NCI-H69 (cell line): ENCODE results near the gene PCDH8.
"Not testable (repeated sequence)": the region's sequence is repeated elsewhere in the genome, so short reads cannot be mapped to it uniquely, and the experiment has no call there.

ENCODE experiments used
- DNase-seq: peaks from one replicate; lab custom pipeline; 2025; lab: John Stamatoyannopoulos, UW

The PCDH8 gene

DNA sequence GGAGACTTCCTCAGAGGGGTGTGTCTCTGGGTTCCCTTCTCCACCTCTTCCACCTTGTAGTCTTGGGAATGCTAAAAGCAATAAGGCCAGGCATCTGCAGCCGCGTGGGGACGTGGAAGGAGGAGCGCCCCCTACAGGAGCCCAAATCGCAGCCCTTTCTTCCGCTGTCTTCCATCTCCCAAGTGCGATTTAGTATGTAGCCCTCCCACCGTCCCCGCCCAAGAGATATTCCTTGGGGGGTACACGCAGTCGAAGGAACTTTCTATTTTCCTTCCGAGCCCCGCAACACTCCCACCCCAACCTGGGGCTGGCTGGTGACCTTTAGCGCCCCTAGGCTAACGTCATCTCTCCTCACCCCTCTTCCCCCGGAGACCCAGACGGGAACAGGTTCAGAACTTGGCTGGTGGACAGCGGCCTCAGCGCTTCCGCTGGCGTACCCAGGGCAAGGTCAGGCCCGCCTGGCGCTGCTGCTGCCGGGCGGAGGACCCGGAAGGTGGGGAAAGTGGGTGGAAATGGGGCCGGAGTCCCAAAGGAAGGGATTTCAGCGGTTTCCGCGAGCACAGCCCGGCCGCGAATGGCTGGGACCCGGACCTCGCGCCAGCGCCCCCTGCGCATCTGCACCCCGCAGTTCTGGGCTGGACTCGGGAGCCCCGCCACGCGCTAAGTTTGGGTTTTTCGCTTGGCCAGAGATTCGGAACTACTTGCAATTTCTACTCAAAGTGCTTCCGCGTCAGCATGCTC, 2.1 kb upstream of the PCDH8 start:
- peak; percentile 93 for DNase-seq

DNA sequence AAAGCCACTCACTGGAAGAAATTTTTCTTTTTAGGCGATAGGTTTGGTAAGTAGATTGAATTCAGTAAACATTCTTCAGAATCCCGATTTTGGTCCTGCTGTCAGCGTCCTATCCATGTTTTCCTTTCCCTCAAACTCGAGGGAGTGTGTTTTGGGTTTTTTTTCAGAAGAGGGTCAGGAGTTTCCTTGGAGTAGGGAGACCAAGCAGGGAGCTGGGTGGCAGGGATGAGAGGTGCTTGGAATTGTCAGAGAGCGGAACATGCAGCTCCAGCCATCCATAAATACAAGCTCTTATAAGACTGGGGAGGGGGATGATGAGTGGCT, 1.6 kb upstream of the PCDH8 start:
- DNase-seq = peak; percentile 93

DNA sequence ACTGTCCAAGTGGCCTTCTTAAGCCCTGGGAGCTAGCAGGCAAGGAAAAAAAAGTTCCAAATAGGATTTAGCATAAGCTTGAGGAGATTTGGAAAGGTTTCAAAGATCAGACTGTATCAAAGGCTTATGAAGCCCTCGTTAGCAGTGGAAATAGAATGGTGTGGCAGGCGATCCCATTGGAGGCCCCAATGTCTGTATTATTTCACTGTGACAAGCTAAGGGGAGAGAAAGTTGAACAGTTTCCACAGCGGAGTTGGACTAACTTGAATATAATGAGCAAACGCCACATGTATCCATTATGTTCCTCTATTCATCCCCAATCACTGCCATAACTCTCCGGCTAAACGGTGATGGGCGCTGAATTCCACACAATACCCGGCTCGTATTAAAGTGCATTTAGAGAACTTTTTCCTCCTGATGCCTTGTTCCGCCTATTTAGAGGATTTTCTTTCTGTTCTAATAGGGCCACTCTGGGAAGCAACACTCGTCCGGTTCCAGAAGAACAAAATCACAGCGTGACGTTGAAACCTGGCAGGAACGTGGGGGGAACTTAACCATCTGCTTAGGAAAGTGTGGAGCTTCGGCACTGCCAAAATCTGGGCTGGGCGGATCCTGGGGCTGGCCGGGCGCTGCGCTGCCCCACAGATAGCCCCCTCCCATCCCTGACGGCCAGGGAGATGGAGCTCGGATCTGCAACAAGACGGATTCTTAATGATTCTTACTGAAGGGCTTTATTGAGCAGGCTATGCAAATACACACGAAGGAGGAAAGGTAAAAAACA, 1.0 kb upstream of the PCDH8 start:
- DNase-seq = peak; percentile 93

DNA sequence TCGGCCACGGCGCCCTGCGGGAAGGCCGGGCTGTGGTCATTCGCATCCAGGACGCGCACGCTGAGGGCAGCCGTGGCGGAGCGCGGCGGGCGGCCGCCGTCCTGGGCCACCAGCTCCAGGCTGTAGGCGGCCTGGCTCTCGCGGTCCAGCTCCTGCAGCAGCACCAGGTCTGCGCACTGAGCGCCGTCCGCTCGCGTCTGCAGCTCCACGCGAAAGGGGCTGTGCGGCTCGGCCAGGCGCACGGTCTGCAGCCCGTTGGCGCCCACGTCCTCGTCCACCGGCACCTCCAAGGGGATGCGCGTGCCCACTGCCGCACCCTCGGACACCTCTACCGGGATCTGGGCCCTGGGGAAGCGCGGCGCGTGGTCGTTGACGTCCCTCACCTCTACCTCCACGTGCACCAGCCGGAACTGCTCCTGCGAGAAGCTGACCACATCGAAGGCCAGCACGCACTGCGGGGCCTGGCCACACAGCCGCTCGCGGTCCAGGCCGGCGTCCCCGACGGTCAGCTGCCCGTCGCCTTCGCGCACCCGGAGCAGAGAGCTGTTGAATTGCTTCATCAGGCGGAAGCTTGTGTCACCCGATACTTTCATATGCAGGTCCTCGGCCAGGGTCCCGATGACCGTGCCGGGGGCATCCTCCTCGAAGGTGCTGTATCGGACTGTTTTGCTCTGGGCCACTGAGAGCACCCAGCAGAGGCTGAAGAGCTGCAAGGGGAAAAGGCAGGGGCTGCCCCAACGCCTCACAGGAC, 583 bp downstream of the PCDH8 start:
- DNase-seq = no peak

DNA sequence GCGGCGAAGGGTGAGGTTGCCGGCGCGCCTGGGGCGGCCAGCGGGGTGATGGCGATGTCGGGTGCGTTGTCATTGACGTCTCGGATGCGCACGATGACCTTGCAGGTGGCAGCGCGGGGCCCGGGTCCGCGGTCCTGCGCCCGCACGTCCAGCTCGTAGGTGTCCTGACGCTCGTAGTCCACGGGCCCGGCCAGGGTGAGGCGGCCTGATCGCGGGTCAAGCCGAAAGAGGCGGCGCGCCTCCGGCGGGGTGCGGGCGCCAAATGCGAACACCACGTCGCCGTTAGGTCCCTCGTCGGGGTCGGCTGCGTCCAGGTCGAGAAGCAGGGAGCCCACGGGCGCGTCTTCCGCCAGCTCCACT, 1.1 kb downstream of the PCDH8 start:
- DNase-seq = no peak

DNA sequence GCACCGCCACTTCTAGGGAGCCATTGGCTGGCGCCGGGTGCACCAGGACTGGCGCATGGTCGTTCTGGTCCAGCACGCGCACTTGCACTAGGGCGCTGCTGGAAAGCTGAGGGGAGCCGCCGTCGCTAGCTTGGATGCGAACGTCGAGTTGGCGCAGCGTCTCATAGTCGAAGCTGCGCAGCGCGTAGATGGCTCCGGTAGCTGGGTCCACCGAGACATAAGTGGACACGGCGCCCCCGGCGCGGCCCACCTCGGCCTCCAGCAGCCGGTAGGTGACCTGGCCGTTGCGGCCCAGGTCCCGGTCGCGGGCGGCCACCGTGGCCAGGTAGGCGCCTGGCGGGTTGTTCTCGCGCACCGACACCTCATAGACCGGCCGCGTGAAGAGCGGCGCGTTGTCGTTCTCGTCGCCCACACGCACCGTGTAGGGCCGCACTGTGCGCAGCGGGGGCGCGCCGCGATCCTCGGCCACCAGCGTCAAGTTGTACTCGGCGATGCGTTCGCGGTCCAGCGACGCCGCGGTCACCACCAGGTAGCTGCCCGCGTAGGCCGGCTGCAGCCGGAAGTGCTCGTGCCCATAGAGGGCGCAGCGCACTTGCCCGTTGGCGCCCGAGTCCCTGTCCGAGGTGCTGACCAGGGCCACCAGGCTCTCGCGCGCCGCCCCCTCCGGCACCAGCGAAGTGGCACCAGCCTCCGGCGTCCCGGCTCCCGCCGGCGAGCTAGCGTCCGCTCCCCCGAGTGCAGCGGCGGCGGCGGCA, 1.7 kb downstream of the PCDH8 start:
- DNase-seq = no peak

DNA sequence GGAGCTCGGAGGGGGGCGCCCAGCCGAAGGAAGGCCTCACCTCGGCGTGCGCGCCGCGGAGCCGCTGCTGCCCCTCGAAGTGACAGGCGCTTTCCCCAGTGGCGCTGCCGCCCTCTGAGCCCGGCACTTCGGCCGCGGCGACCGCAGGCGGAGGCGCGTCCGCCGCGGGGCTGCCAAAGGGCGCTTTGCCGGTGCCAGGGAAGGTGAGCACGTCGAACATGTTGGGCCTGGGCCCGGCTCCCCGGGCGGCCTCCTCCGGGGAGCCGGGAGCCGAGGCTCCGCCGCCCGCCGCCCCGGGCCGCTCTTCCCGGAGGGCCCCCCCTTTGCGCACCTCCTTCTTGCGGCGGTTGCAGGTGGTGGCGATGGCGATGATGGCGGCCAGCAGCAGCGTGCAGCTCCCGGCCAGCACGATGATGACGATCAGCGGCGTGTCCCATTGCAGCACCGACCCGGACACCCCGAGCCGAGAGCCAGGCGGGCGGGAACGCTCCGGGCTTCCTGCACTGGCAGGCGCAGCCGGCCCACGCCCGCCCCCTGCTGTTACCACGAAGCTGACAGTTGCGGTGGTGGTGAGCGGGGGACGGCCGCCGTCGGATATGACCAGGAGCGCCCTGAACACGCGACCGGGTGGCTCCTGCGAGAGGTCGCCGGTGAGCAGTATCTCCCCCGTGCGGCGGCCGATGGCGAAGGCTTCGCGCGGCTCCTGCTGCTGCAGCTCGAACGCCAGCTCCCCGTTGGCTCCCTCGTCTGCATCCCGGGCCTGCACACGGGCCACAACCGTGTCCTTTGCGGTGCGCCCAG, 2.5 kb downstream of the PCDH8 start:
- no peak for DNase-seq

DNA sequence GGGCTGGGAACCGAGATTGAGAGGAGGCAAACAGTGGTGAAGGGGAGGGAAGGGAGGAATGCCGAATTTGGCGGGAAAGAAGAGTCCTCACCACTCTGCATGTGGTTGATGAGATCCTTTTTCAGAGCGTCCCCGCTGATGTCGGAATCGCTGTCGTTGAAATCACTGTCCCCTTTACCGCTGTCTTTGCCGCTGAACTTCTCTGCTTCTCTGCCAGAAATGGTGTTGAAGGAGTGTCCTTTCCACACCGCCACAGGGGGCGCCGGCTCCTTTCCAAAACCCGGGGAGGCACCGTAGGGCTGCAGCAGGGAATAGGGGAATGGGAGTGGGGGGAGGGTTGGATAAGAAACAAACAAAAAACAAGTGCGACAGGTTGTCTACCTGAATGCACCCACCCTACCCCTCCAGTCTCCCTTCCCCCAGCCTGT, 3.1 kb downstream of the PCDH8 start:
- DNase-seq = no peak

DNA sequence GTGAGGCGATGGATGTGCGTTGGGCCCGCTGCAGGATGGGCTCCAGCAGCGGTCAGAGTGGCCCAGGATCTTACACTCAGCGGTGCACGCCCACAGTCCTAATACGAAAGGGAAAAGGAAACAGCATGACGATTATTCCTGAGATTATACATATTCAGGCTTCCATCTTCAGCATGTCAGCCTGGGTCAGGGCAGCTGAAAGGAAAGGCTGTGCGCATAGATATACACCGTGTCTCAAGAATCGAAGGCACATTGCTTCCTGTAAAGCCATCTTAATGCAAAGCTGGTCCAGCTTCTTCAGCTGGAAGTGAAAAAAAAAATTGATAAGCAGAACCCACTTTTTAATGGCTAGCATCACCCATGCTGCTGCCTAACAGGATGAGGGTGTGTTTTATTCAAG, 3.6 kb downstream of the PCDH8 start:
- no peak for DNase-seq

DNA sequence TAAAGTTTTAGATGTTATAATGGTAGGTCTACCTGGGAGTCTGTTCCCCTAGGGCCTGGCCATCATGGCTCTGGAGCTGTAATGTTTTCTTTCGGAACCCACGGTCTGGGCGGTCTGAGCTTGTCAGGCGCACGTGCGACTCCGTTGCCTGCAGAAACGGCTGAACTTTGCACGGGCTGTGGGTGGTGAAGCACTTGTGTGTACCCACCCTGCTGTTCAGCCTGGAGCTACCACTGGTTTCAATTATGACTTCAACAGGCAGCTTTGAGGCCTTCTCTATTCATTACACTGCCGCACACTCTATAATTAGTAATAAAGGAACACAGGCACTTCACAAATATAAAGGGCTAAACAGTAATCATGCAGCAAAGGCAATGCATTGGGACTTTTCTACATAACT, 6.0 kb downstream of the PCDH8 start:
- peak; percentile 97 for DNase-seq

DNA sequence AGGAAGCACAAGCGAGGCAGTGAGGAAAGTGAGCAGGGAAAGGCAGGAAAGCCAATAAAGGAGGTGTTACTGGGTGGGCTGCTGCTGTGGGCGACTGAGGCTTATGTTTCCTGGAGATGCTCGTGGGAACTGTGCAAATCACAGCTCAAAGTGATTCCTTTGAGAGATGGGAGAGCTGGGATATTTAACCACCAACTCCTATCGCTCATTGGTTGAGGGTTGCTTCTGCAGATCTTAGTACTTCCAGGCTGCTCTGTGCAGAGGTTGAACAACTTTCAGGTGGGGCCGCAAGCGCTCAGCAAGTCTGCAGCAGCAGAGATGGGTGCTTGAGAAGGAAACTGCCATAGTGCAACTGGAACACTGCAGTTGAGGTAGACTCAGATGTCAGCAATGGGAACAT, 8.4 kb downstream of the PCDH8 start:
- DNase-seq = no peak

DNA sequence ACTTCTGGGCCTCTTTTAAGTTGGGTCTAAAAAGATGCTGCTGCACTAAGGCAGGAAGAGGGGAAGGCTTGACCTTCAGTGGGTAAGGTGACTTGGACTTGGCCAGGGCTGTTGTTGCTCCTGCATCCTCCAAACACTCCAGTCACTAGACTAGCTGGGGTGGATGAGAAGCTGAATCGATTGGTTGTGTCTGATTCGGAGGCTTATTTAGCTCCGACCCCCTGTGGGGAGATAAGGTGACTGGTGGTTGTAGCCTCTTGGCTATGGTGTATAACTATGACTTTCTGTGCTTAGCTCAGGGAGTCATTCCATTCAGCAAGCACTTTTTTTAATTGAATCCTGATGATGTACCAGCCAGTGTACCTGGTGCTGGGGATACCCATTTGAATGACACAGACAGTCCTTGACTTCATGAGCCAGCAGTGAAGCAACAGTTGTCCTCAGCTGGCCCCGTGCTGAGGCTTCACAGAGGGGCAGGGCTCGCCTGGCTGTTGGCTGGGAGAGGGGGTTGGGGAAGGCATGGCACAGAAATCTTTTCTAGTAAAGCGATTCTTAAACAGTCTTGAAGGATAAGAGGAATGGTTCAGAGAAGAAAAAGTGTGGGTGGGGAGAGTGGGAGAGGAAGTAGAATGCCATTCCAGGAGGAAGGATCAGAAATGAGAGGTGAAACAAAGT, 9.9 kb downstream of the PCDH8 start:
- no peak for DNase-seq

DNA sequence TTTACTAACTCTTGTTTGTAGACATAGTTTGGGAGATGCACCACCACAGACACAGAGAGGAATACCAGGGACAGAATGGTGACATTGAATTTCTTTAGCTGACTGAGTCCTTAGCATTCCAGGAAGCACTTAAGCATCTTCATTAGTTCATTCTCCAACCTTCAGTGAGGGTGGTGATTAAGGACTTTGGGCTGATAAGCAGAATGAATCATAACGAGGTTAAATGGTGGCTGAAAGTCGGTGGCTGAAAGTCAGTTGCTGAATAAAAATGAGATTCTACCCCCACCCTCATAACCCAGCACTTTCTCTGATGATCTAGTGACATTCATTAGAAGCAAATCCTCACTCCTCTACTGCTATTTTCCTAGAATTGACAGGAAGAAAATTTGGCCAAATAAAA, 10.6 kb downstream of the PCDH8 start:
- DNase-seq = no peak

DNA sequence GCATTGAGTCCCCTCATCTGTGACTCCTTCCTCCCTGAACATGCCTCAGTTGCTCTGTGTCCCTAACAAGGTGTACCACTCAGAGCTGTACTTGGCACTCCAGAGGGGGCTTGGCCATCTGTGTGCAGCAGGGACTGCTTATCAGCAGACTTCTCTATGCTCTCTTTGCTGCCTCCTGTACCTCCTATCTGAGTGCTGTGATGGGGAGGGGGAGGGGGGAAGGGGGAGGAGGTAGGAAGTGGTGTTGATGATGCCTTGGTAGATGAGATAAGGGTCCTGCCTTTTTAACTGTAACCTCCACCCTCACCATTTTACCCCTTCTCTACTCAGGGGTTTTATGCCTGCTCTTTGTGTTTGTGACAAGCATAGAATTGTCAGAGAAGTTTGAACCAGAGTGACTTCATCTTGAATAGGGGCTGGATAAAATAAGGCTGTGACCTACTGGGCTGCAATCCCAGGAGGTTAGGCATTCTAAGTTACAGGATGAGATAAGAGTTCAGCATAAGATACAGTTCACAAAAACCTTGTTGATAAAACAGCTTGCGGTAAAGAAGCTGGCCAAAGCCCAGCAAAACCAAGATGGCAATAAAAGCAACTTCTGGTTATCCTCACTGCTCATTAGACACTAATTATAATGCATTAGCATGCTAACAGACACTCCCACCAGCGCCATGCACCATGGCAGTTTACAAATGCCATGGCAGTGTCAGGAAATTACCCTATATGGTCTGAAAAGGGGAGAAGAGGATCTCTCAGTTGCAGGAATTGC, 13.2 kb downstream of the PCDH8 start:
- DNase-seq = peak; percentile 60

DNA sequence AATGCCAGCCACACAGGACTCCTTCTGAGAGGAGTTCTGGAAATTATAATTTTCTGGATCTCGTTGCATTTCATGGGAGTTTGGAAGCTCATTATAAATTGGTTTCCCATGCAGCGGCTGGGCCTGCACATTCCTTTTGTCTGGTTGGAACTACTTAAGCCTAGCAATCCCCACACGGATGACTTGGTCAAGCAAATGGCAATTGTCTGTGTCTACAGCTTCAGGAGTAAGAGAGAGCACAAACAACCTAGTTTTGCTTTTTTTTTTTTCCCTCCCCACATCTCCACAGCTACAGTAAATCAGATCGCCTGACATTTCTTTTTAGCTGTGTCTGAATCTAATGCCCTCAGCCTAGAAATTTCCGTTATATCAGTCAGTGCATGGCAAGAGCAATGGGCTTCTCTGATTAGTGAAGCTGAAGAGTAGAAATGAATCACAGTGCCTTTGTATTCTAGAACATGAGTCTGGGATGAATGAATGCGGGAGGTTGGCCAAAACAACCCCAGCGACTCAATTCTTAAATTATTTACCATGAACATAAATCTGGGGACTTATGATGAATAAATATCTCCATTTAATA, 15.1 kb downstream of the PCDH8 start:
- peak; percentile 12 for DNase-seq

DNA sequence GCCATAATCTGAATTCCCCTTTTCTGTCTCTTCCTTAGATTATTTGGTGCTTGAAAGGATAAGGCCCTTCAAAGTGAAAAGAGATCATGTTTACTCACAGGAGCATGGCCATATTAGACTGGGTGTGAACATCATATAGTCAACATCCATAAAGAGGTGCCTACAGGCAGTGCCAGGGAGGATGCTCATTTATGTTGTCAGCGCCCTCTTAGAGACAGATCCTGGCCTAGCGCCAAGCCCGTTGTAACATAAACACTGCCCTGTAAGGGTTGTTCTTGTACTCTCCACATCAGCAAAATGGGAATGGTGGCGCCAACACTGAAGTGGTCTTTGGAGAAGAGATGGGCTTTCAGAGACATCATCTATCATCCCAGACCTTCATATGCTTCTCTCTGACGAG, 16.1 kb downstream of the PCDH8 start:
- peak; percentile 91 for DNase-seq

DNA sequence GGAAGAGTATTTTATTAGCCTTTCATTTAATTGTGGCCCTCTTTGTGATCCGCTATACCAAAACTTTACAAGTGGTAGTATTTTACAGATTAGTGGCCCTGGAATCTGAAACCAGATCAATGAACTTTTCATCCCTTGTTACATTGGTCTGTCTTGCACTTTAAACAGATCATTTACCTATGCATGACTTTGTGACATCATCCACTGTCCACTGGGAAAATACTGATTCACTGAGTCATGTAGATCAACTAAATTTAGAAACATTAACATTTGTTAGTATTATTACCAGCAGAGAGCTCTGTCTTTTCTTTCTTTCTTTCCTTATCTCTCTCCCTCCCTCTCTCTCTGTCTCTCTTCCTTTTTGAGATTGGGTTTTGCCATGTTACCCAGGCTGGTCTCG, 17.5 kb downstream of the PCDH8 start:
- DNase-seq = peak; percentile 35

DNA sequence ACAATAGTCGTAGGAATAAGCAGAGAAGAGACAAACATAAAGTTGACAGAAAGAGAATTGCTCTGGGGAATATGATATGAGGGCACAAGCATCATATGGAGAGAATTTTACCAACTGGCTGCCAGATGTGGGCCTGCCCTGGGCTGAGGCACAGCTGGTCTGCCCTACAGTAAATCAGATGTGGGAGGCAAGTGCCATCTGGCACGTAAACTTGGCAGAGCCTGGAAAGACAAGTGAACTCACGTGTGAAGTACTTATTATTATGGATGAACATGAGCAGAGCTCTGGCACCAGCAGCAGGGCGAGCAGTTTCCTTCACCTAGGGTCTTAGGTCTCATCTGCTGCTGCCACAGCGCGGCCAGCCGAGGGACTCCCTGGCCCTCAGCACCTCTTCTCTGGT, 20.6 kb downstream of the PCDH8 start:
- peak; percentile 92 for DNase-seq

DNA sequence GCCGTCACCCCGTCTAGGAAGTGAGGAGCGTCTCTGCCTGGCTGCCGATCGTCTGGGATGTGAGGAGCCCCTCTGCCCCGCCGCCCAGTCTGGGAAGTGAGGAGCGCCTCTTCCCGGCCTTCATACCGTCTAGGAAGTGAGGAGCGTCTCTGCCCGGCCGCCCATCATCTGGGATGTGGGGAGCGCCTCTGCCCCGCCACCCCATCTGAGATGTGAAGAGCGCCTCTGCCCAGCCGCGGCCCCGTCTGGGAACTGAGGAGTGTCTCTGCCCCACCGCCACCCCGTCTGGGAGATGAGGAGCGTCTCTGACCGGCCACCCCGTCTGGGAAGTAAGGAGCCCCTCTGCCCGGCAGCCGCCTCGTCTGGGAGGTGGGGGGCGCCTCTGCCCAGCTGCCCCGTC, 30.6 kb downstream of the PCDH8 start:
- not testable (repeated sequence) for DNase-seq

DNA sequence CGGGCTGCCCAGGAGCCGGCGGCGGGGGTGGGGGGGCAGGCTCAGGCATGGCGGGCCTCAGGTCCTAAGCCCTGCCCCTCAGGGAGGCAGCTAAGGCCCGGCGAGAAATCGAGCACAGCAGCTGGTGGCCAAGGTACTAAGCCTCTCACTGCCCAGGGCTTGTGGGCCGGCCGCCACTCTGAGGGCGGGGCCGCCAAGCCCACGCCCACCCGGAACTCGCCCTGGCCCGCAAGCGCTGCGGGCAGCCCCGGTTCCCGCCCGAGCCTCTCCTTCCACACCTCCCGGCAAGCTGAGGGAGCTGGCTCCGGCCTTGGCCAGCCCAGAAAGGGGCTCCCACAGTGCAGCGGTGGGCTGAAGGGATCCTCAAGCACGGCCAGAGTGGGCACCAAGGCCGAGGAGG, 33.1 kb downstream of the PCDH8 start:
- no peak for DNase-seq
